HepG2 (cell line): ENCODE data around the gene PHYH. TPM values are rescaled to one million over a fixed set of nuclear protein-coding genes. Genes with fewer than 3 reads are reported as not detected.
A peak's percentile ranks its signal among the peaks of the same experiment; 100 is the strongest.

Experiments used
- FOSL2 ChIP-seq: sonication (generic); formaldehyde crosslinking; IDR thresholded peaks from 2 replicates; pipeline ENCODE4 v1.4.0; 2020; ENCODE audit warnings: missing genetic modification reagents
- HCFC1 ChIP-seq: fragments of 150-350 bp; IDR thresholded peaks from 2 replicates; pipeline ENCODE4 v1.6.1; 2014; ENCODE audit warnings: low read depth, low read length
- HNF4G ChIP-seq, 2 experiments: sonication (generic) in 1 of 2; formaldehyde crosslinking in 1 of 2; IDR thresholded peaks; 2 replicates each; pipeline versions ENCODE4 v1.4.0 to v1.6.1; 2011 to 2020; ENCODE audit warnings: borderline replicate concordance in 2 of 2, low read depth in 2 of 2, mild to moderate bottlenecking in 2 of 2, low read length in 1 of 2, missing genetic modification reagents in 1 of 2, moderate library complexity in 1 of 2
- HOXD1 ChIP-seq: sonication (generic); formaldehyde crosslinking; IDR thresholded peaks from 2 replicates; pipeline ENCODE4 v1.5.0; 2020; ENCODE audit warnings: missing genetic modification reagents
- IRX3 ChIP-seq: sonication (generic); formaldehyde crosslinking; IDR thresholded peaks from 2 replicates; pipeline ENCODE4 v1.8.1; 2023; ENCODE audit warnings: mild to moderate bottlenecking, low read depth, missing genetic modification reagents, borderline replicate concordance
- KMT2B ChIP-seq: IDR thresholded peaks from 2 replicates; pipeline ENCODE4 v1.6.1; 2016; ENCODE audit warnings: missing genetic modification reagents, missing compliant biosample characterization
- MYNN ChIP-seq: sonication (generic); formaldehyde crosslinking; IDR thresholded peaks from 2 replicates; pipeline ENCODE4 v1.4.0; 2020; ENCODE audit warnings: mild to moderate bottlenecking, low read depth, missing genetic modification reagents
- NFIC ChIP-seq: IDR thresholded peaks from 2 replicates; pipeline ENCODE4 v1.6.1; 2012; ENCODE audit warnings: mild to moderate bottlenecking, low read length, inconsistent platforms
- RXRA ChIP-seq: sonication (generic); formaldehyde crosslinking; IDR thresholded peaks from 2 replicates; pipeline ENCODE4 v1.5.1; 2020; ENCODE audit warnings: missing genetic modification reagents
- SIX4 ChIP-seq: sonication (generic); formaldehyde crosslinking; IDR thresholded peaks from 2 replicates; pipeline ENCODE4 v1.4.0; 2020; ENCODE audit warnings: missing genetic modification reagents
- U2AF1 ChIP-seq: fragments of 200-400 bp; formaldehyde crosslinking; optimal IDR thresholded peaks from 2 replicates; pipeline ENCODE3; 2017; ENCODE audit warnings: mild to moderate bottlenecking, low read depth, low read length
- ZBTB49 ChIP-seq: sonication (generic); formaldehyde crosslinking; IDR thresholded peaks from 2 replicates; pipeline ENCODE4 v1.4.0; 2020; ENCODE audit warnings: missing genetic modification reagents, borderline replicate concordance
- ZFP37 ChIP-seq: sonication (generic); formaldehyde crosslinking; IDR thresholded peaks from 2 replicates; pipeline ENCODE4 v1.4.0; 2020; ENCODE audit warnings: missing genetic modification reagents, borderline replicate concordance
- ZFYVE20 ChIP-seq: sonication (generic); formaldehyde crosslinking; IDR thresholded peaks from 2 replicates; pipeline ENCODE4 v1.8.0; 2023; ENCODE audit warnings: low read depth, mild to moderate bottlenecking, moderate library complexity, missing genetic modification reagents, borderline replicate concordance
- ZNF205 ChIP-seq: IDR thresholded peaks from 2 replicates; pipeline ENCODE4 v1.6.1; 2018; ENCODE audit warnings: missing biosample characterization, missing genetic modification reagents
- ZNF639 ChIP-seq: conservative IDR thresholded peaks from 2 replicates; pipeline ENCODE4 v1.6.1; 2018; ENCODE audit warnings: missing genetic modification reagents
- ZNF777 ChIP-seq: sonication (generic); formaldehyde crosslinking; IDR thresholded peaks from 2 replicates; pipeline ENCODE4 v1.4.0; 2020; ENCODE audit warnings: missing genetic modification reagents
- ZNF800 ChIP-seq: sonication (generic); formaldehyde crosslinking; IDR thresholded peaks from 2 replicates; pipeline ENCODE4 v1.4.0; 2020; ENCODE audit warnings: missing genetic modification reagents
- ZNF850 ChIP-seq: sonication (generic); formaldehyde crosslinking; conservative IDR thresholded peaks from 2 replicates; pipeline ENCODE4 v1.9.0; 2021; ENCODE audit warnings: mild to moderate bottlenecking, missing genetic modification reagents
- polyA plus RNA-seq, 8 experiments: library from polyadenylated mRNA; depleted of rRNA in 3 of 8; stranded (reverse) in 7 of 8; unstranded in 1 of 8; fragments of >200 nt; fragmentation: Illumina TruSeq in 4 of 8; extraction: Trizol in 4 of 8; gene quantifications; 2 replicates each; pipeline versions ENCODE4 v1.2.1 to v1.2.3, GENCODE V29; 2011 to 2016; ENCODE audit warnings: low read depth in 4 of 8, missing spikeins in 1 of 8, mixed read lengths in 1 of 8; ENCODE audit not compliant: insufficient read depth in 1 of 8
- total RNA-seq, 5 experiments: library from RNA; depleted of rRNA; stranded (reverse); fragments of >200 nt; fragmentation: Illumina TruSeq; extraction: Trizol; gene quantifications; 2 replicates each; pipeline ENCODE4 v1.2.3, GENCODE V29; 2016; ENCODE audit warnings: low read depth in 1 of 5
- TF ChIP-seq, protein P1 (sequence below): sonication (generic); formaldehyde crosslinking; IDR thresholded peaks from 2 replicates; pipeline ENCODE4 v1.4.0; 2020; ENCODE audit warnings: missing genetic modification reagents

PHYH gene
- total and polyA plus RNA-seq, 2 of the 13 experiments (the other 11 are each of a cell fraction or from before 2014, with no cell fraction given): 27.2 to 34.5 TPM

GRCh38 chr10:13299437-13300287, at the start of gene PHYH (continued):
- TF ChIP-seq, protein P1, sequence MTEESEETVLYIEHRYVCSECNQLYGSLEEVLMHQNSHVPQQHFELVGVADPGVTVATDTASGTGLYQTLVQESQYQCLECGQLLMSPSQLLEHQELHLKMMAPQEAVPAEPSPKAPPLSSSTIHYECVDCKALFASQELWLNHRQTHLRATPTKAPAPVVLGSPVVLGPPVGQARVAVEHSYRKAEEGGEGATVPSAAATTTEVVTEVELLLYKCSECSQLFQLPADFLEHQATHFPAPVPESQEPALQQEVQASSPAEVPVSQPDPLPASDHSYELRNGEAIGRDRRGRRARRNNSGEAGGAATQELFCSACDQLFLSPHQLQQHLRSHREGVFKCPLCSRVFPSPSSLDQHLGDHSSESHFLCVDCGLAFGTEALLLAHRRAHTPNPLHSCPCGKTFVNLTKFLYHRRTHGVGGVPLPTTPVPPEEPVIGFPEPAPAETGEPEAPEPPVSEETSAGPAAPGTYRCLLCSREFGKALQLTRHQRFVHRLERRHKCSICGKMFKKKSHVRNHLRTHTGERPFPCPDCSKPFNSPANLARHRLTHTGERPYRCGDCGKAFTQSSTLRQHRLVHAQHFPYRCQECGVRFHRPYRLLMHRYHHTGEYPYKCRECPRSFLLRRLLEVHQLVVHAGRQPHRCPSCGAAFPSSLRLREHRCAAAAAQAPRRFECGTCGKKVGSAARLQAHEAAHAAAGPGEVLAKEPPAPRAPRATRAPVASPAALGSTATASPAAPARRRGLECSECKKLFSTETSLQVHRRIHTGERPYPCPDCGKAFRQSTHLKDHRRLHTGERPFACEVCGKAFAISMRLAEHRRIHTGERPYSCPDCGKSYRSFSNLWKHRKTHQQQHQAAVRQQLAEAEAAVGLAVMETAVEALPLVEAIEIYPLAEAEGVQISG (CRISPR knock-in tag): peak; percentile 43; the same call in 1 of the 2 replicates
- no peak for TF ChIP-seq U2AF1
- peak; percentile 45; the same call in 1 of the 2 replicates for TF ChIP-seq FOSL2 (CRISPR knock-in tag)
- peak; percentile 35; the same call in 1 of the 2 replicates for TF ChIP-seq SIX4 (CRISPR knock-in tag)
- TF ChIP-seq ZNF850 (CRISPR knock-in tag): 0 out of 2 replicates have a peak, but pooled peaks have one; percentile 62
- peak; percentile 89 for TF ChIP-seq HOXD1 (CRISPR knock-in tag)
- TF ChIP-seq ZNF205 (CRISPR knock-in tag): no peak
- no peak for TF ChIP-seq ZFYVE20
- TF ChIP-seq ZNF777 (CRISPR knock-in tag): peak; percentile 79
- TF ChIP-seq ZFP37 (CRISPR knock-in tag): peak; percentile 26; the same call in 1 of the 2 replicates
- peak; percentile 64; the same call in 1 of the 2 replicates for TF ChIP-seq IRX3 (CRISPR knock-in tag)
- TF ChIP-seq HCFC1: peak; percentile 12; the same call in 1 of the 2 replicates
- no peak for TF ChIP-seq ZBTB49 (CRISPR knock-in tag)
- no peak for TF ChIP-seq MYNN (CRISPR knock-in tag)
- peak; percentile 67 for TF ChIP-seq RXRA (CRISPR knock-in tag)
- TF ChIP-seq ZNF800 (CRISPR knock-in tag): peak; percentile 96
- 0 out of 2 replicates have a peak, but pooled peaks have one; percentile 58 for TF ChIP-seq KMT2B (CRISPR knock-in tag)
- TF ChIP-seq NFIC: no peak
- TF ChIP-seq ZNF639 (CRISPR knock-in tag): peak; percentile 63
- peak; percentile 31; the same call in 1 of the 2 replicates for TF ChIP-seq HNF4G (IDR thresholded peaks at IDR 0.05; ENCODE audit: borderline replicate concordance, low read depth, low read length)
- TF ChIP-seq HNF4G (CRISPR knock-in tag; IDR thresholded peaks at IDR 0.05; ENCODE audit: borderline replicate concordance, low read depth): no peak
